Measurements from ENCODE around the gene ZNF75A. TPM values are rescaled to one million over a fixed set of nuclear protein-coding genes. Genes with fewer than 3 reads are reported as not detected.
A peak's percentile ranks its signal among the peaks of the same experiment; 100 is the strongest.

The ZNF75A gene
- total RNA-seq, 1 experiment from 2014 or later, result 10.3 TPM

DNA sequence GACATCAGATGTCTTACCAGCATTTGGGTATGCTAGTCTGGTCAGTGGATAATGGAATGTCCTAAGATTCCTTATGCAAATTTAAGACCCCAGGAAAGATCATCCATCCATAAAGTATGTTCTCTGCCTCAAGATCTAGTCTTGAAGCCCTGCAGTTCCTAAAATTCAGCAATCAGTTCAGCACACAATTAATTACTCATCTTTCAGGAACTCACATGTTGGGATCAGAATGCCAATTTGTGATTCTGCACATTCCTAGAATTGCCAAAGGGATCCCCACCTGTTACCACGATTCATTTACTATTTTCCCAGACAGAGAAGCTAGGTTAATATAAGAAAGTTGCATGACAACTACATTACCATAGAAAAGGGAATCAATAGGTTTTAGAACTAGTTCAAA, 53.6 kb downstream of the ZNF75A start (continued):
- TF ChIP-seq, protein P1, sequence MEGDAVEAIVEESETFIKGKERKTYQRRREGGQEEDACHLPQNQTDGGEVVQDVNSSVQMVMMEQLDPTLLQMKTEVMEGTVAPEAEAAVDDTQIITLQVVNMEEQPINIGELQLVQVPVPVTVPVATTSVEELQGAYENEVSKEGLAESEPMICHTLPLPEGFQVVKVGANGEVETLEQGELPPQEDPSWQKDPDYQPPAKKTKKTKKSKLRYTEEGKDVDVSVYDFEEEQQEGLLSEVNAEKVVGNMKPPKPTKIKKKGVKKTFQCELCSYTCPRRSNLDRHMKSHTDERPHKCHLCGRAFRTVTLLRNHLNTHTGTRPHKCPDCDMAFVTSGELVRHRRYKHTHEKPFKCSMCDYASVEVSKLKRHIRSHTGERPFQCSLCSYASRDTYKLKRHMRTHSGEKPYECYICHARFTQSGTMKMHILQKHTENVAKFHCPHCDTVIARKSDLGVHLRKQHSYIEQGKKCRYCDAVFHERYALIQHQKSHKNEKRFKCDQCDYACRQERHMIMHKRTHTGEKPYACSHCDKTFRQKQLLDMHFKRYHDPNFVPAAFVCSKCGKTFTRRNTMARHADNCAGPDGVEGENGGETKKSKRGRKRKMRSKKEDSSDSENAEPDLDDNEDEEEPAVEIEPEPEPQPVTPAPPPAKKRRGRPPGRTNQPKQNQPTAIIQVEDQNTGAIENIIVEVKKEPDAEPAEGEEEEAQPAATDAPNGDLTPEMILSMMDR (IDR thresholded peaks at IDR 0.05 in 2 of 3, conservative IDR thresholded peaks at IDR 0.05 in 1 of 3; ENCODE audit: borderline replicate concordance in 1 of 3, insufficient read depth in 1 of 3, low read depth in 2 of 3, low read length in 2 of 3), result no peak
- TF ChIP-seq ZNF274 (IDR thresholded peaks at IDR 0.05; ENCODE audit: low read depth, low read length), result no peak

DNA sequence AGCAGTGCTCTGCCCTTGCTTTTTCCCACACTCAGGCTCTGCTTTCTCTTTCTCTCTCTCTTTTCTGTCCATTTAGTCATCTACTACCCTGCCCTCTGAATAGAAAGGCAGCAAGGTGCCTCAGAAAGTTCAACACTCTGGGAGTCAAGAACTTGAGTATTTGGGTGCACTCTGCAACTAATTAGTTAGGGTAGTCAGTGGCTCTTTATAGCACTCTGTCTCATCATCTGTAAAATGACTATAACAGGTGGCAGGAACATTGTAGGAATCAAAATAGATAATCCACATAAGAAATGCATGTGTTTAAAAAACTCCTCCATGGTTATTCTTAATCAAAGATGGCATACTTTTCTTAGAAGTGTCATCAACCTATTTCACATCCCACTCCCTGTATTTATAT, 57.6 kb downstream of the ZNF75A start:
- Histone ChIP-seq H3K9me3 (ENCODE audit: control insufficient read depth in 1 of 2, insufficient read depth in 1 of 2, low read depth in 1 of 2, low read length in 2 of 2) (no peaks in the 10 kb centered on the region), H3K4me3 (replicated peaks in 1 of 2; ENCODE audit: low read depth in 1 of 2, low read length in 2 of 2) (no peak overlapping the region), H2AFZ (ENCODE audit: low read depth, low read length, poor library complexity, severe bottlenecking) (no peak overlapping the region), H3K27me3 (ENCODE audit: insufficient read depth, low read length) (no peaks in the 10 kb centered on the region), H3K79me2 (ENCODE audit: insufficient read depth, low read length) (no peaks in the 10 kb centered on the region), H3K9ac (ENCODE audit: low read length) (no peak overlapping the region), H3K36me3 (ENCODE audit: control insufficient read depth in 1 of 2, insufficient read depth in 2 of 2, low read length in 2 of 2) (no peaks in the 10 kb centered on the region), H3K27ac (ENCODE audit: low read depth, low read length) (no peak overlapping the region), H3K4me2 (ENCODE audit: low read length) (no peak overlapping the region), H3K9me2 (ENCODE audit: insufficient read depth) (no peaks in the 10 kb centered on the region), H3K4me1 (ENCODE audit: control insufficient read depth in 1 of 2, insufficient read depth in 2 of 2, low read length in 2 of 2) (no peaks in the 10 kb centered on the region), H4K20me1 (ENCODE audit: insufficient read depth) (no peaks in the 10 kb centered on the region)
- RAD21 ChIA-PET (ENCODE audit: low non-redundant PET in 1 of 2, low total read pairs in 2 of 2, uncharacterized antibody in 2 of 2, unreplicated experiment in 2 of 2), result no interaction called here
- TF ChIP-seq EZH2phosphoT487 (IDR thresholded peaks at IDR 0.05; ENCODE audit: borderline replicate concordance), result no peak
- no peak for TF ChIP-seq EGR1 (IDR thresholded peaks at IDR 0.05; ENCODE audit: low read depth)
- intact Hi-C loops (cut with micrococcal nuclease), result no loop called here
- no TSS peak for BruUV-seq (replicated peaks)
- POLR2A ChIA-PET, result no interaction called here
- no peak for DNase-seq (ENCODE audit: low read depth, low spot score)
- CTCF ChIA-PET, result no interaction called here
- ATAC-seq, result no peak

DNA sequence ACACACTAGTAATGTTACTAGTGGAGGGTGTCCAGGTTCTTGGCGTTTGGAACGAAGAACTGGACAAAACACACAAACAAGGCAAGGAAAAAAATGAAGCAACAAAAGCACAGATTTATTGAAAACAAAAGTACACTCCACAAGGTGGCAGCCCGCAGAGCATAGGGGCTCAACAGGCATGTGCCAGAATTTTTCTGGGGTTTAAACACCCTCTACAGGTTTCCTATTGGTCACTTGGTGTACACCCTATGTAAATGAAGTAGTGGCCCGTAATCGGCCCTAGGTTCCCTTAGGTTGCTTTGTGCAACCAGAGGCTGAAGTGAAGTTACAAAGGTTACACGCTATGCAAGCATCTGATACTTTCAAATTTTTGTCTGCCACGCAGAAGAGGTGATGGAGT, 58.5 kb downstream of the ZNF75A start:
- H3K36me3 ChIP-seq (ENCODE audit: control insufficient read depth in 1 of 2, insufficient read depth in 2 of 2, low read length in 2 of 2), result no peaks in the 10 kb centered on the region
- peak; percentile 22 for DNase-seq (ENCODE audit: low read depth, low spot score)
- intact Hi-C loops (cut with micrococcal nuclease), result no loop called here
- ChIA-PET POLR2A (no interaction called here), CTCF (no interaction called here), RAD21 (ENCODE audit: low non-redundant PET in 1 of 2, low total read pairs in 2 of 2, uncharacterized antibody in 2 of 2, unreplicated experiment in 2 of 2) (no interaction called here)
- no peak overlapping the region for H3K4me2 ChIP-seq (ENCODE audit: low read length)
- no peaks in the 10 kb centered on the region for H4K20me1 ChIP-seq (ENCODE audit: insufficient read depth)
- H3K9me2 ChIP-seq (ENCODE audit: insufficient read depth), result no peaks in the 10 kb centered on the region
- no peaks in the 10 kb centered on the region for H3K79me2 ChIP-seq (ENCODE audit: insufficient read depth, low read length)
- no peaks in the 10 kb centered on the region for H3K4me1 ChIP-seq (ENCODE audit: control insufficient read depth in 1 of 2, insufficient read depth in 2 of 2, low read length in 2 of 2)
- H3K4me3 ChIP-seq (replicated peaks in 1 of 2; ENCODE audit: low read depth in 1 of 2, low read length in 2 of 2), result no peak overlapping the region
- no TSS peak for BruUV-seq (replicated peaks)
- H3K9me3 ChIP-seq (ENCODE audit: control insufficient read depth in 1 of 2, insufficient read depth in 1 of 2, low read depth in 1 of 2, low read length in 2 of 2), result no peaks in the 10 kb centered on the region
- no peak overlapping the region for H2AFZ ChIP-seq (ENCODE audit: low read depth, low read length, poor library complexity, severe bottlenecking)
- no peak overlapping the region for H3K27ac ChIP-seq (ENCODE audit: low read depth, low read length)
- ATAC-seq, result peak; percentile 50
- TF ChIP-seq, protein P2, sequence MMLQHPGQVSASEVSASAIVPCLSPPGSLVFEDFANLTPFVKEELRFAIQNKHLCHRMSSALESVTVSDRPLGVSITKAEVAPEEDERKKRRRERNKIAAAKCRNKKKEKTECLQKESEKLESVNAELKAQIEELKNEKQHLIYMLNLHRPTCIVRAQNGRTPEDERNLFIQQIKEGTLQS (IDR thresholded peaks at IDR 0.05), result no peak
- TF ChIP-seq POLR2AphosphoS5 (IDR thresholded peaks at IDR 0.05; ENCODE audit: low read depth, low read length), result no peak
- 0 out of 2 replicates have a peak, but pooled peaks have one; percentile 13 for TF ChIP-seq RAD21 (IDR thresholded peaks at IDR 0.05; ENCODE audit: low read depth)
- no peak overlapping the region for H3K9ac ChIP-seq (ENCODE audit: low read length)
- no peaks in the 10 kb centered on the region for H3K27me3 ChIP-seq (ENCODE audit: insufficient read depth, low read length)
